HEK293T (cell line): ENCODE measurements around the gene AEN.

Experiments
- CTCF ChIA-PET: fragments of 350-600 bp; formaldehyde crosslinking; extraction: SDS; loops from one replicate; lab custom pipeline; 2021; ENCODE audit warnings: antibody characterized with exemption, inconsistent platforms; lab: Yijun Ruan, JAX
- POLR2A ChIA-PET: fragments of 350-600 bp; formaldehyde crosslinking; extraction: SDS; loops from one replicate; lab custom pipeline; 2020; ENCODE audit warnings: antibody characterized with exemption, inconsistent platforms; lab: Yijun Ruan, JAX
- DNase-seq: peaks from one replicate; pipeline ENCODE4 v3.0.0; 2012; ENCODE audit warnings: mixed read lengths; ENCODE audit errors: extremely low spot score
- ARNT ChIP-seq: fragments of 450-650 bp; IDR thresholded peaks from 2 replicates; pipeline ENCODE4 v1.6.1; 2017; ENCODE audit warnings: mild to moderate bottlenecking
- BHLHE40 ChIP-seq: fragments of 450-650 bp; IDR thresholded peaks from 2 replicates; pipeline ENCODE4 v1.6.1; 2016; ENCODE audit warnings: mild to moderate bottlenecking, moderate library complexity, borderline replicate concordance
- CTBP1 ChIP-seq: fragments of 450-650 bp; IDR thresholded peaks from 2 replicates; pipeline ENCODE4 v1.6.1; 2016; ENCODE audit warnings: borderline replicate concordance
- ELF4 ChIP-seq: fragments of 450-650 bp; IDR thresholded peaks from 2 replicates; pipeline ENCODE4 v1.6.1; 2017; ENCODE audit warnings: antibody characterized with exemption
- FOXA1 ChIP-seq: fragments of 450-650 bp; IDR thresholded peaks from 2 replicates; pipeline ENCODE4 v1.6.1; 2016; ENCODE audit warnings: mild to moderate bottlenecking
- FOXK2 ChIP-seq: fragments of 450-650 bp; IDR thresholded peaks from 2 replicates; pipeline ENCODE4 v1.6.1; 2016; ENCODE audit warnings: mild to moderate bottlenecking
- FOXM1 ChIP-seq: fragments of 450-650 bp; IDR thresholded peaks from 2 replicates; pipeline ENCODE4 v1.6.1; 2017; ENCODE audit warnings: mild to moderate bottlenecking, borderline replicate concordance
- HDGF ChIP-seq: fragments of 450-650 bp; IDR thresholded peaks from 2 replicates; pipeline ENCODE4 v1.6.1; 2017; ENCODE audit warnings: antibody characterized with exemption, borderline replicate concordance
- L3MBTL2 ChIP-seq: fragments of 450-650 bp; conservative IDR thresholded peaks from 2 replicates; pipeline ENCODE4 v1.6.1; 2016; ENCODE audit warnings: mild to moderate bottlenecking
- LEF1 ChIP-seq: fragments of 450-650 bp; IDR thresholded peaks from 2 replicates; pipeline ENCODE4 v1.6.1; 2017; ENCODE audit warnings: mild to moderate bottlenecking, borderline replicate concordance
- NFRKB ChIP-seq: fragments of 450-650 bp; IDR thresholded peaks from 2 replicates; pipeline ENCODE4 v1.6.1; 2016; ENCODE audit warnings: mild to moderate bottlenecking, moderate library complexity
- SP1 ChIP-seq: fragments of 450-650 bp; IDR thresholded peaks from 2 replicates; pipeline ENCODE4 v1.6.1; 2017
- SUZ12 ChIP-seq: fragments of 450-650 bp; IDR thresholded peaks from 2 replicates; pipeline ENCODE4 v1.6.1; 2016; ENCODE audit warnings: mild to moderate bottlenecking
- TARDBP ChIP-seq: fragments of 450-650 bp; IDR thresholded peaks from 2 replicates; pipeline ENCODE4 v1.6.1; 2016
- ZNF384 ChIP-seq: fragments of 450-650 bp; IDR thresholded peaks from 2 replicates; pipeline ENCODE4 v1.6.1; 2016
- TF ChIP-seq, protein P1 (sequence below): fragments of 450-650 bp; IDR thresholded peaks from 2 replicates; pipeline ENCODE4 v1.6.1; 2016

AEN gene, protein sequence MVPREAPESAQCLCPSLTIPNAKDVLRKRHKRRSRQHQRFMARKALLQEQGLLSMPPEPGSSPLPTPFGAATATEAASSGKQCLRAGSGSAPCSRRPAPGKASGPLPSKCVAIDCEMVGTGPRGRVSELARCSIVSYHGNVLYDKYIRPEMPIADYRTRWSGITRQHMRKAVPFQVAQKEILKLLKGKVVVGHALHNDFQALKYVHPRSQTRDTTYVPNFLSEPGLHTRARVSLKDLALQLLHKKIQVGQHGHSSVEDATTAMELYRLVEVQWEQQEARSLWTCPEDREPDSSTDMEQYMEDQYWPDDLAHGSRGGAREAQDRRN

DNA sequence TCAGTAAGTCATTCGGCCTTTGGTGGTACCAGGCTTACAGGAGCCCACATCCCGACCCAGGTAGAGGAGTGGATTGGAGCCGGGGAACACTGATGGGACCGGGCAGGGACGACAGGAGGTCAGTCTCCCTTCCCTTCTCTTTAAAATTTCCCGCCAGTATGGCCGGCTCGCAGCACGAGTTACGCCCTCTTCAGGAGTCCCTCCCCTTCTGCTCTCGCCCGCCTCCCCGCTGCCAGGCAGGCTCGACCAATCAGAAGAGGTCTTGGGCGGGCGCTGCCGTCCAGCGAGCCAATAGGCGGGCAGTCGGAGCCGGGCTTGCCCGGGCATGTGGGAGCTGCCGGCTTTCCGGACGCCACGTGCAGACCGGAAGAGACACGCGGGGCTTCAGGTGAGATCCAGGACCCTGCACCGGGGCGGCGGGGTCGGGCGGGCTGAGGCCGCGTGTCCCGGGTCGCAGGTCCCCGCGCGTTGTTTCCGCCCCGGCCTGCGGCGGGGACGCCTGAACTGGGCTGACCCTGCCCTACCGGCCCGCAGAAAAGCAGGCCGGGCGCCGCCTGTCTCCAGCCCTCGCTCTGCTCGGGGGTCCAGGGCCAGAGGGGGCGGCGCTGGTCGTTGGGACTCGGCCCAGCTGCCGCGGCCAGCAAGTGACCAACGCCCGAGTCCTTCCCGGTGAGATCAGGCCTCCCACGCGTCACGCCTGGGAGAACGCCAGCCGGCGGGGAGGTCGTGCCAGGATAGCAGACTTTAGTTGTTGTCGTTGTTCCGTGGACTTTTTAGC lies at the start of gene AEN:
Gene AEN, plus strand, starts transcription at position 346 of the 778 bp plus-strand sequence. CDS start 4,870 bp downstream, outside the sequence.
- TF ChIP-seq HDGF: peak; percentile 83; the same call in 1 of the 2 replicates
- TF ChIP-seq ELF4: peak; percentile 62; the same call in 1 of the 2 replicates
- TF ChIP-seq SUZ12: no peak
- TF ChIP-seq ZNF384: no peak
- no peak for TF ChIP-seq NFRKB
- TF ChIP-seq FOXK2: no peak
- TF ChIP-seq L3MBTL2: peak; percentile 93
- no peak for TF ChIP-seq BHLHE40
- no peak for TF ChIP-seq SP1
- no peak for TF ChIP-seq FOXM1
- TF ChIP-seq ARNT: no peak
- no peak for TF ChIP-seq FOXA1
- TF ChIP-seq TARDBP: no peak
- TF ChIP-seq LEF1: no peak
- no peak for TF ChIP-seq CTBP1
- TF ChIP-seq, protein P1, sequence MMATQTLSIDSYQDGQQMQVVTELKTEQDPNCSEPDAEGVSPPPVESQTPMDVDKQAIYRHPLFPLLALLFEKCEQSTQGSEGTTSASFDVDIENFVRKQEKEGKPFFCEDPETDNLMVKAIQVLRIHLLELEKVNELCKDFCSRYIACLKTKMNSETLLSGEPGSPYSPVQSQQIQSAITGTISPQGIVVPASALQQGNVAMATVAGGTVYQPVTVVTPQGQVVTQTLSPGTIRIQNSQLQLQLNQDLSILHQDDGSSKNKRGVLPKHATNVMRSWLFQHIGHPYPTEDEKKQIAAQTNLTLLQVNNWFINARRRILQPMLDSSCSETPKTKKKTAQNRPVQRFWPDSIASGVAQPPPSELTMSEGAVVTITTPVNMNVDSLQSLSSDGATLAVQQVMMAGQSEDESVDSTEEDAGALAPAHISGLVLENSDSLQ: no peak
- ChIA-PET CTCF (interaction anchor here (1.4 kb wide), 1 partner anchor 17 kb away, joined by 4 read pairs; the partner anchor contains the start of gene ISG20), POLR2A (interaction anchor here (2.0 to 2.1 kb wide), 3 partner anchors 10 to 154 kb away, joined by 12 to 14 read pairs (median 12); partner anchors contain the start of genes ISG20, MRPL46 and MRPS11)
- DNase-seq: peak; percentile 99

DNA sequence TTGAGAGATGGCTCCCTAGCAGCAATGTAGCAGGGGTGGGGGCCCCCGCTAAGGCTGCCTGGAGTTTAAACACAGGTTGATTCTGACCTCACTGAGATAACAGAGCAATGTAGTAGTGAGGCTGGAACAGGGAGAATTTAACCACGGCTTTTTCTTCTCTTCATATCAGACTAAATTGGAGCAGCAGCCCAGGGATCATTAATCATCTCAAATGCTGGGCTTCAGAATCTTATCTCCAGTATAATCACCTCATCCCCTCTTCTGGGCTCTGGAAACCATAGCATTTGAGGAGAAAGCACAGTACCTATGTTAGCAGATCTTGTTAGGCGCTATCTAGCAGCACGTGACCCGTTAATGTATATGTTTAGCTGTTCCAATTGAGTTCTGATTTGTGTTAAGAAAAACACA lies 49.3 kb upstream of the AEN start:
- no peak for DNase-seq
- ChIA-PET CTCF (no interaction called here), POLR2A (no interaction called here)
- TF ChIP-seq, protein P1: no peak
- no peak for TF ChIP-seq L3MBTL2
- TF ChIP-seq HDGF: no peak

DNA sequence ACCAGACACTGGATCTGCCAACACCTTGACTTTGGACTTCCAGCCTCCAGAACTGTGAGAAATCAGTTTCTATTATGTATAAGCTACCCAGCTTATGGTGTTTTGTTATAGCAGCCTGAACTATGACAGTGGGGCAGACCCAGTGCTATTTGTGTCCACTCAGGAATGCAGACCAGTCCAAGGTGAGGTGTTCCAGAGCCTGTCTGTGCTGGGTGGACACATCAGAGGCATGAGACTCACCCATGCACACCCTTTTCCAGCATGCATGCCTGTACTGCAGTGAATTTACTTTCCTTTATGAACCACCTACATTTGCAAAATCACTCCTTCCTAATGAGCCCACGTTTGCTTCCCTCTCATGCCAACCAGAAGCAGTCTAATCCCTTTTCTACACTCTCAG lies 47.1 kb upstream of the AEN start:
- CTCF ChIA-PET: no interaction called here
- no peak for DNase-seq
- TF ChIP-seq ELF4: no peak
- TF ChIP-seq TARDBP: no peak
- no peak for TF ChIP-seq CTBP1
- TF ChIP-seq HDGF: no peak
- TF ChIP-seq NFRKB: no peak
- no peak for TF ChIP-seq ZNF384
- no peak for TF ChIP-seq SP1
- no peak for TF ChIP-seq FOXA1
- TF ChIP-seq SUZ12: no peak
- TF ChIP-seq, protein P1: no peak
- no peak for TF ChIP-seq ARNT
- no peak for TF ChIP-seq LEF1
- TF ChIP-seq FOXM1: no peak
- no peak for TF ChIP-seq L3MBTL2
- no peak for TF ChIP-seq BHLHE40
- no peak for TF ChIP-seq FOXK2
- POLR2A ChIA-PET: no interaction called here

DNA sequence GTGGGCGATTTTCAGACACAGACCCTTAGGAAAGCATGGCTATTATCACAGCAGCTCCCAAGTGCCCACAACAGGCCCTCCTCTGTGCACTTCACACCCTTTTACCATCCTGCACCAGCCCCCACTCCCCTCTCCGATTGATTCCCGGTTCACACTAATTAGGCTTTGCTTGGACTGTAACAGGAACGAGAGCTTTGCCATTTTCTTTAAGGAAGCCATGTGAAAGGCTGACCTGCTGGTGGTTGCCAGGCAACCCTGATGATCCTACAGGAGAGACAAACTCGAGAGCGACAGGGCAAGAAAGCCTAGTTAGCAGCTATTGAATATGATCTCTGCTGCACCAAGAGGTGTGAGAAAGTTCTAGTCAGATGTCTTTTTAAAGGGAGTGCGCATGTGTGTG lies 46.5 kb upstream of the AEN start:
- TF ChIP-seq ELF4: no peak
- TF ChIP-seq SP1: no peak
- TF ChIP-seq BHLHE40: no peak
- TF ChIP-seq ZNF384: no peak
- no peak for TF ChIP-seq L3MBTL2
- no peak for TF ChIP-seq FOXA1
- no peak for TF ChIP-seq ARNT
- no peak for TF ChIP-seq FOXM1
- TF ChIP-seq NFRKB: no peak
- TF ChIP-seq, protein P1: no peak
- TF ChIP-seq SUZ12: no peak
- no peak for TF ChIP-seq LEF1
- TF ChIP-seq TARDBP: no peak
- TF ChIP-seq HDGF: no peak
- no peak for TF ChIP-seq FOXK2
- no peak for TF ChIP-seq CTBP1
- POLR2A ChIA-PET: no interaction called here
- no peak for DNase-seq

DNA sequence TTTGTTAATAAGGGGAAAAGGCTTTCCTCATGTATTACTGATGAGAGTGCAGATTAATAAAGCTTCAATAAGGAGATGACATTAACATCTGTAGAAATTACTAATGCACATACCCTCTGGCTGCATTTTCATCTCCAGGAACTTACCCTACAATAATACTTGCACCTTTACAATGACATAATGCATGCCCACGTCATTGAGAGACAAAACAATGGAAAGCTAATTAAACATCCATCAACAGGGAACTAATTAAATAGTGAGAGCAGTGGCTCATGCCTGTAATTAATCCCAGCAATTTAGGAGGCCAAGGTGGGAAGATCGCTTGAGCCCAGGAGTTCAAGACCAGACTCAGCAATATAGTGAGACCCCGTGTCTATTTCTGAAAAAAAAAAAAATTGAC lies 41.8 kb upstream of the AEN start:
- POLR2A ChIA-PET: no interaction called here
- no peak for DNase-seq
- CTCF ChIA-PET: no interaction called here
- no peak for TF ChIP-seq L3MBTL2
- TF ChIP-seq SUZ12: no peak
- TF ChIP-seq BHLHE40: no peak
- TF ChIP-seq HDGF: no peak
- no peak for TF ChIP-seq FOXM1
- TF ChIP-seq, protein P1: no peak
- TF ChIP-seq ZNF384: no peak
- no peak for TF ChIP-seq NFRKB
- TF ChIP-seq LEF1: no peak
- no peak for TF ChIP-seq SP1
- no peak for TF ChIP-seq TARDBP
- TF ChIP-seq CTBP1: no peak
- TF ChIP-seq FOXK2: no peak
- TF ChIP-seq ELF4: no peak
- no peak for TF ChIP-seq FOXA1
- no peak for TF ChIP-seq ARNT

More for the DNA sequence above, 46.5 kb upstream of the AEN start:
- CTCF ChIA-PET: no interaction called here
